ENCODE results near the gene NAA10. TPM values are rescaled to one million over a fixed set of nuclear protein-coding genes. Genes with fewer than 3 reads are reported as not detected.
"Not testable (repeated sequence)": the region's sequence is repeated elsewhere in the genome, so short reads cannot be mapped to it uniquely, and the experiment has no call there.

Gene NAA10
- 4.1 TPM for total RNA-seq (ENCODE audit: insufficient read depth, low replicate concordance)

DNA sequence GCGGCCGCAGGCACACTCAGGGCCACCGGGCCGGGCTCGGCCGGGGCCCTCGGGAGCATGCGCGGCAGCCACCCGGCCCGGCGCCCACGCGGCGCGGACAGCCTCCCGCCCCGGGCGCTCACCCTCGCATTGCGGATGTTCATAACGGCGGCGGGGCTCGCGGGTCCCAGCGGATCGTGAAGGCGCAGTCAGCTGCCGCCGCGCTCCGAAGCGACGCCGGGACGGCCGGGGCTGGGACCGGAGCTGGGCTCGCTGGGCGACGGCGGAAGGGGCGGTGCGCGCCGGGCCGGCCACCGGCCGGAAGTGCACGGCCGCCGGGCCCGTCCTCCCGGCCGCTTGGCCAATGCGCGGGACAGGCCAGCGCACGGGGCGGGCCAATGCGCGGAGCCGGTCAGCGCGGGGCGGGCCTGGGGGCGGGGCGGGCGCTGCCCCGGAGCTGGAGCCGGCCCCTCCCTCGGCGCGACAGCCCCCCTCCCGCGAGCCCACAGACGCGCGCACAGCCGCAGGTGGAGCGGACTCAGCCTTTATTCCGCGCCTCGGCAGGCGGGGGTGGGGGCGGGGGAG, at the start of gene NAA10:
NAA10 (minus strand) TSS at position 276 of the 564 bp plus-strand sequence; CDS start at position 143, 133 bp downstream.
- peak; percentile 74 for DNase-seq (ENCODE audit: low spot score)

DNA sequence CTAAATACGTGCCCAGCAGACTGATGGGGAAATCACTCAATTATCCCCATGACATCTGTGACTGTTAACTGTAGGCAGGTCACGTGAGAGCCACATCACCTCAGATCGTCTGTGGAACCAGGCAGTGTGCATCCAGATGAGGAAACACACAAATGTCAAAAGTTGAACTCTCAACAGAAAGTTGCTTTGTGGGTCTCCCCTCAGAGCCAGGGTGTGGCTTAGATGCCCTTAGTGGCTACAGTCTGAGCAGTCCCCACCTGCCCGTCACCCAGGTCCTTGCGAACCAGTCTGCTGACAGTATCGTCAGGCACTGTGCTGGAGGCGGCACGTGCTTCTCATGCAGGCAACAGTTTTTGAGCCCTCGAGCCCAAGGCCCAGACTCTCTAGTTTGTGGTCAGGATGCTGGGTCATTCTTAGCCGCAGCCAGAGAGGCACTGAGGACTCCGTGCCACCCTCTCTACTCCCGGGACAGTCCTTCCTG, 48.5 kb upstream of the NAA10 start:
- DNase-seq (ENCODE audit: low spot score), result no peak

DNA sequence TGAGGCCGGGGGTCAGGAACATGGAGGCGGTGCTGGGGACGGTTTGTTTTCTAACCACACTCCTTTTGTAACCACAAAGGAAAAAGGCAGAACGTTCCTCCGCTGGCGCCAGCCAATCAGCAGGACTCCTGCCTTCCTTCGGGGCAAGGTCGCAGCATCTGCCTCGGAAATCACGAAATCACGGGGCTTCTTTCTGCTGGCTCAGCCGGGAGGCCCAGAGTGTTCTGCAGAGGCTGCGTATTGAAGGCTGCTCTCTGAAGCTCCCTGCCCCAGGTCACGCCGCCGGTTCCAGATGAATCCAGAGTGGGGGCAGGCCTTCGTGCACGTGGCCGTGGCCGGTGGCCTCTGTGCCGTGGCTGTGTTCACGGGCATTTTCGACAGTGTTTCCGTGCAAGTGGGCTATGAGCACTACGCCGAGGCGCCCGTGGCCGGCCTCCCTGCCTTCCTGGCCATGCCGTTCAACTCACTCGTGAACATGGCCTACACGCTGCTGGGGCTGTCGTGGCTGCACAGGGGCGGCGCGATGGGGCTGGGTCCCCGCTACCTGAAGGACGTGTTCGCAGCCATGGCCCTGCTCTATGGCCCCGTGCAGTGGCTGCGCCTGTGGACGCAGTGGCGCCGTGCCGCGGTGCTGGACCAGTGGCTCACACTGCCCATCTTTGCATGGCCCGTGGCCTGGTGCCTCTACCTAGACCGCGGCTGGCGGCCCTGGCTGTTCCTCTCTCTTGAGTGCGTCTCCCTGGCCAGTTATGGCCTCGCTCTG, 47.1 kb upstream of the NAA10 start:
- no peak for DNase-seq (ENCODE audit: low spot score)

DNA sequence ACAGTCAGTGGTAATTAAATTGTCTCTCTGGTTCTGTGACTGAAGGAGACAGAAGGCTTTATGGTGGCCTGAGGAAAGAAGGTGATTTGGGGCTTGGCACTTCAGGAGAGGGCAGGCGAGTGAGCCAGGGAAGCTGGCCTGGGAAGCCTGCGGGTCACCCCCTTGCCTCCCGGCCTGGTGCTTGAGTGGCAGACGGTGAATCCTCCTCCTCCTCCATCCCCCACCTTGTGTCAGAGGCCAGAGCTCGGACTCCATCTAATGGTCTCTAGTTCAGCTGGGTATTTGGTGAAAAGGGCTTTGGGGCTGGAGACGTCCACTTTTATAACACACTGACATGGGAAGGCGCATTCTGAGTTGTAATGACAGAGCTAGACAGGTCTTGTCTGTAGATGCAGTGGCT, 46.4 kb upstream of the NAA10 start:
- no peak for DNase-seq (ENCODE audit: low spot score)

DNA sequence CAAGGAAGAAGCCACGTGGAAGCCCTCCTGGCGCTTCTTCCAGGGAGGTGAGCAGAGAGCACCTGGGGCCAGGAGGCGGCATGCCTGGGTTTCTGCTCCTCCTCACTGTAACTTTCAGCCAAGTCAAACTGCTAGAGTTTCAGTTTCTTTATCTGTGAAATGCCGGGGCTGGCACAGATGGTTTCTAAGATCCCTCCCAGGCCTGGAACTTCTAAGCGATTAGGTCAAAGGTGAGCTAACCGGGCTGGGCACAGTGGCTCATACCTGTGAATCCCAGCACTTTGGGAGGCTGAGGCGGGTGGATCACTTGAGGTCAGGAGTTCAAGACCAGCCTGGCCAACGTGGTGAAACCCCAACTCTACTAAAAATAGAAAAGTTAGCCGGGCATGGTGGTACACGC, 45.6 kb upstream of the NAA10 start:
- not testable (repeated sequence) for DNase-seq (ENCODE audit: low spot score)

DNA sequence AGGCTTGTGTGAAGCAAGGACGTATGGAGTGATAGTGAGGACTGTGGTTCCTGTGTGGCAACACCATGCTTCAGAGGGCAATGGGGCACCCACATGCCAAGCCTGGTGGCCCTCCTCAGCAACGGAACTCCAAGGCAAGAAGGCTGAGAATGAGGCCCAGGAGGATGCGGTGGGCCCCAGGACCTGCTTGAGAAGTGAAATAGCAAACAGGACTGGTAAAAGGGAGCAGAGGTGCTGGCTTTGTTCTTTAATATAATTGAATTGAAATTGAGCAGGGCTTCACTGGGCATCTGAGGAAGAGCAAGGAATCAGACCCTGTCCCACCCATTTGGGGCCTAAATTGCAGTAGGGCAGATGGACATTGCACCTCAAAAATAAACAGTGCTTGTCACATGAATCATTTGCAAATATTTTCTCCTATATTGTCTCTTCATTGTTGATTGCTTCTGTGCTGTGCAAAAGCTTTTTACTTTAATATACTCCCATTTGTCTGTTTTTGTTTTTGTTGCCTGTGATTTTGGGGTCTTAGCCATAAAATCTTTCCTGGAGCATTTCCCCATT, 40.0 kb upstream of the NAA10 start:
- no peak for DNase-seq (ENCODE audit: low spot score)

DNA sequence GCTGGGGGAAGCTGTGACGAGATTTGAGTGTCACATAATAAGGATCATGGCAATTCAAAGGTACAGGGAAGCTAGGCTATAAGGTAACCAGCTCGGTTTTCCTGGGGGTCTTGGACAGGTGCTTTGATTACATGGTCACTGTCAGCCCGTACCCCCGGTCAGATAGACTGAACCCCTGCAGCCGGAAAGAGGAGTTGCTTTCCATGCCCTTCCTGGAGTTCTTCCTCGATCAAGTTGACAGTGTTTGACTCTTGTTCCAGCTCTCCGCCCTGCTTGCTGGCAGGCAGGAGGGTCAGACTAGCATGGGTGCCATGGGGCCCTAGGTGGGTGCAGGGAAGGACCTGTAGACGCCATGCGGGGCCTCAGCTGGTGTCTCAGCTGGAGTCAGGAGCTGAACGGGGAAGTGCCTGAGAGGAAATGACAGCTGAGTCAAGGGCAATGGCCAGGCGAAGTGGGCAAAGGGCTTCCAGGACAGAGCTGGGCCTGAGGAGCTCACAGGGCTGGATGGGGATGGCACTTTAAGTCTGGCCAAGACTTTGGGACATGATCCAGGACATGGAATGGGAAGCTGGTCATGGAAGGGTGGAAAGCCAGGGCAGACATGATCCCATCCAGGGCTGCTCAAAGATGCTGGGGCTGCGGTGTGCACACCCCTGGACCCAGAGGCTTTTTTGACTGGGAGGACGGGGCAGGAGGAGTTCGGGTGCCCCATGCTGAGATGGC, 39.3 kb upstream of the NAA10 start:
- DNase-seq (ENCODE audit: low spot score), result no peak

DNA sequence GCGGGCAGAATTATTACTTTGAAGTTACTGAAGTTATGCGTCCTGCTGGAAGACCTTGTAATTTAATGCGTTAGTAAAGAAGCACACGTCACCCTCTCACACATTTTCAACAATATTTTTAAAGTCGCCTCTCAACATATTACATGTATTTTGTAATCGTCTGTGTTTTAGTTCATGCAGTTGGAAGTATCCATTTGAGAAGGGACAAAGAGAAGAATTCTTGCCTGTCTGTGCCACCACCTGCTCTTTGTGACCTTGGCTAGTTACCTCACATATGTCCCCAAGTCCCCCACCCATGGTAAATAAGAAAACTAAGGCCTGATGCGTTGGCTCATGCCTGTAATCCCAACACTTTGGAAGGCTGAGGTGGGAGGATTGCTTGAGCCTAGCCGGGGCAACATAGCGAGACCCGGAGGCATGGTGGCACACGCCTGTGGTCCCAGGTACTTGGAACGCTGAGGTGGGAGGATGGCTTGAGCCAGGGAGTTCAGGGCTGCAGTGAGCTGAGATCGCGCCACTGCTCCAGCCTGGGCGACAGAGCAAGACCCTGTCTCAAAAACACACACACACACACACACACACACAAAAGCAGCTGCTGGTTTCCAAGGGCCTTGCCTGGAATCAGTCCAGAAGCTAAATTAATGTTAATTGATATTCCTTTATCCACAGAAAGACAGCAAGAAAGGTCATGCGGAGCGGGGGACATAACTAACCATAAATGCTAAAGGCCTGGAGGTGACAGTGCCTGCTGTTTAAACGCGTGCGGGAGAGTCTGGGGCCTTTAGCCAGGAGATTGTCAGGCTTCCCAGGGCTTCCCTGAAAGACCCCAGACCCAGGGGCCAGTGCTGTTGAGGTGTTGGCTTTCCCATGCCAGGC, 38.5 kb upstream of the NAA10 start:
- DNase-seq (ENCODE audit: low spot score), result no peak

DNA sequence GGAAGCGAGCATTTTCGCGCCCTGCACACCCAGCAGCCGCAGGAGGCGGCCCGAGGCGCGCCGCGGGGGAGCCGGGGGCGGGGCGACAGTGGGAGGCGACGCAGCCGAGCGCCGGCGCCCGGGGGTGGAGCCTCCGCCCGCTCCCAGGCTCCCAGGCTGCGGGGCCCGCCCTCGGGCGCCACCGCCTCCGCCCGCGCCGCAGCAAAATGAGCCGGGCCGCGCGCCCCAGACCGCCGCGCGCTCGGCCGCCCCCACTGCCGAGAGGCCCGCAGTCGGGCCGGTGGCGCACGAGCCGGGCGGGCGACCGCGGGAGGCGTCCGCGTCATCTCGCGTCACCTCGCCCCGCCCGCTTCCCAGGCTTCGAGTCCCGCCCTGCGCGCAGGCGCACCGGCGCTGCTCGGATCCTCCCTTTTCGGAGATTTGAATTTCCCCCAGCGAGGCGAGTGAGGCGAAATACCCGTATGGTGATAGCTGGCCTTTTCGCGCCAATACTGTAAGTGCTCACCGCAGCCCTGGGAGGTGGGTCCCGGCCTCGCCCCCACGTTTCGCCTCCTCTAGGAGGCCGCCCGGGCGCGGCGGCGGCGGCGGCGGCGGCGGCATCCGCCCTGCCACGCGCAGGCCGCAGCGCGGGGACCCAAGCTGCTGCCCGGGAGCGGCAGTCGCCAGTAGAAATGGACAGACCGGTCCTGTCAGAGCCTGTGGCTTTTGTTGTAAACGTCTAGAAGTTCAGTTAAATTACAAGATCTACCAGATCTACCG, 37.7 kb upstream of the NAA10 start, which contains the start of gene TMEM187:
TMEM187 (plus strand) TSS at position 387 of the 759 bp plus-strand sequence. CDS start 9,309 bp downstream, outside the sequence.
- peak; percentile 91 for DNase-seq (ENCODE audit: low spot score)

DNA sequence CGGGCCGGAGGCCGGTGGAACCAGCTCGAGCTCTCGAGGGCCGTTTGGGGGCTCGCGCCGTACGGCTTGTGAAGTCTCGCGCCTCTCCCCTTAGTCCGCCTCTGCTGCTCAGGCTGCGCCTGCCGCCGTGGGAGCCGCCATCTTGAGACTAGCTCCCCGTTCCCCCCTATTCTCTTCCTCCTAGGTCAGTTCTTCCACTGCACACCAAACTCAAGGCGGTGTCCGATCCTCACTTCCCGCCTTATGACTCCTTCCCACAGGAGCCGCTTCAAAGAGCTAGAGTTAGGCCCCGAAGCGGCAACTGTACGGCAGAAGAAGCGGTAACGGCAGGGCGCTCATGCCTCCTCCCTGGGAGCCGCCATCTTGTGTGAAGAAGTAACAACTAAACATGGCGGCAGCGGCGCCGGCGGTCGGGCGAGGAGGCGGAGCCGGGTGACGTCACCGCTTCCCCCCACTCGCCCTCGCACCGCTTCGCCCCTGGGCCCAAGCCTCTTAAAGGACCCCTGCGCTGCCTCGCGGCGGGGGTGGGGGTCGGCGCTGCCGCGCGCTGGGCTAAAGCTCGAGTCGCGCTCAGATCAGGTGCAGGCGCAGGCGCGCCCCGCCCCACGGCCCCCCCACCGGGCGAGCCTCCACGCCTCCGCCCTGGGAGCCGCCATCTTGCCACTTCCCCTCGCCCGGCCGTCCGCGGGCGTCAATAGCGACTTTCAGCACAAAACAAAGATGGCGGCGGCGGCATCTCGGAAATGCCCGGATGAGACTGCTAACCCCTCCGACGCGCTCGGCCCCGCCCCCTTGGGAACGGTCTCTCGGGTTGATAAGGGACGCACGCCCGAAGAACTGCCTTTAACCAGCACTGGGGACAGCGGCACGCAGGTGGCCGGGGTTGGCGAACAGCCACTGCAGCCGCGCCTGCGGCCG, 36.9 kb upstream of the NAA10 start, which contains the start of gene HCFC1:
HCFC1 (minus strand) TSS at position 369 of the 918 bp plus-strand sequence. CDS start 978 bp downstream, outside the sequence.
- peak; percentile 94 for DNase-seq (ENCODE audit: low spot score)

DNA sequence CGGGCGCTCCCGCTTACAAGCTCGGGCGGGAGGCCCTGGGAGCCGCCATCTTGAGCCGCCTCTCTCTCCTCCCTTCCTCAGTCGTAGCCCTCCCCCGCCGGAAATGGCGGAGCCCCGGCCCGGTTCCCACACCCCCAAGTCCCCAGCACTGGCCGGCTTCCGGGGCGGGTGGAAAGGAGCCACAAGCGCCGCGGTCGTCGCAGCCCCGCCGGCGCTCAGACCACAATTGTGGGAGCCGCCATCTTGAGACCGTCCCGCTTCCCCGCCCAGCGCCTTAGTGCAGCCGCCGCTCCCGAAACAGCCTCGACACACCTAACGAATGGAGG, 36.2 kb upstream of the NAA10 start:
- peak; percentile 88 for DNase-seq (ENCODE audit: low spot score)

DNA sequence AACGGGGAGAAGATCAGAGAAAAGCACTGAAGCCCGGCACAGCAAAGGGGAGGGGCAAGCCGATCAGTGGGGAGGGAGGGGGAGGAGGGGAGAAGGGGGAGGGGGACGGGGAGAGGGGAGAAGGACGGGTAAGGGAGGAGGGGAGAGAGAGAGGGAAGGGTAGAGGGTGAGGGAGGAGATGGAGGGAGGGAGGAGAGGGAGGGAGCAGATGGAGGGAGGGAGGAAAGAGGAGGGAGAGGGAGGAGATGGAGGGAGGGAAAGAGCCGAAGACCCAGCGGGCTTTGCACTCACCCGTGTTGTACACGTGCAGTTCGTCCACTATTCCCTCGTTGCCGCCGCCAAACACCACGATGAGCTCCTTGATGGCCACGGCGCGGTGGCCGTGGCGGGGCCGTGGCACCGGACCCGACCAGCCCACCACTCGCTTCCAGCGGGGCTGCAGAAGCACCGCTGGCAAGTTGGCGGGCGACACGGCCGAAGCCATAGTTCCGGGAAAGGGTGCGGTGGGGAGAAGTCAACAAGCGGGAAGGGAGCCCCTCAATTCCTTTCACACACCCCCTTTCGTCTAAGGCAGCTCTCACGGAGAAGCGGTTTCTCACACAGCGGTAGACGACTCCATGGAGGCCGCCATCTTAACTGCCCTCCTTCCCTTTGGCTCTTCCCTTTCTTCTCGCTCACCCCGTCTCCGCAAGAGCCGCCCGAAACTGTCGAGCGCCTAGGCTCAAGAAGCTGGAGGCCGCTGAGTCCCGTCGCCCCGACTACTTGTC, 35.7 kb upstream of the NAA10 start:
- DNase-seq (ENCODE audit: low spot score), result peak; percentile 66

DNA sequence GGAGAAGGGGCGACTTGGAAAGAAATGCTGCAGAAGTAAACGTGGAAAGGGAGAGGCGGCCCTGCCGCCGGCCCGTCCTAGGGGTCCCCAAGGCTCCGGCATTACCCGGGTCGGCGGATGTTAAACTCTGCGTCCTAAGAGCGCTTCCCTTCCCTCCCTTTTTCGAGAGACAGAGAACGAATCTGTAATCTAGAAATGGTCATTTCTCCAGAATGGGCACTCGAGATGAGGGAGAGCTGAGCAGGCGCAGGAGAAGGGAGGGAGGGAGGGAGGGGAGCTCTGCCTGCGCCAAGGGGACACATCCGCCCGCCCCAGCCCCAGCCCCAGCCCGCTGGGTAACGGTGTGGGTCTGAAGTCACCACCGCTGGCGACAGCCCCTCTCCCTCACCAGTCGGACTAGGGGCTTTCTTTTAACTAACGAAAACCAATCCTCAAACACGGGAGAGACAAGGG, 35.1 kb upstream of the NAA10 start:
- DNase-seq (ENCODE audit: low spot score), result peak; percentile 59

DNA sequence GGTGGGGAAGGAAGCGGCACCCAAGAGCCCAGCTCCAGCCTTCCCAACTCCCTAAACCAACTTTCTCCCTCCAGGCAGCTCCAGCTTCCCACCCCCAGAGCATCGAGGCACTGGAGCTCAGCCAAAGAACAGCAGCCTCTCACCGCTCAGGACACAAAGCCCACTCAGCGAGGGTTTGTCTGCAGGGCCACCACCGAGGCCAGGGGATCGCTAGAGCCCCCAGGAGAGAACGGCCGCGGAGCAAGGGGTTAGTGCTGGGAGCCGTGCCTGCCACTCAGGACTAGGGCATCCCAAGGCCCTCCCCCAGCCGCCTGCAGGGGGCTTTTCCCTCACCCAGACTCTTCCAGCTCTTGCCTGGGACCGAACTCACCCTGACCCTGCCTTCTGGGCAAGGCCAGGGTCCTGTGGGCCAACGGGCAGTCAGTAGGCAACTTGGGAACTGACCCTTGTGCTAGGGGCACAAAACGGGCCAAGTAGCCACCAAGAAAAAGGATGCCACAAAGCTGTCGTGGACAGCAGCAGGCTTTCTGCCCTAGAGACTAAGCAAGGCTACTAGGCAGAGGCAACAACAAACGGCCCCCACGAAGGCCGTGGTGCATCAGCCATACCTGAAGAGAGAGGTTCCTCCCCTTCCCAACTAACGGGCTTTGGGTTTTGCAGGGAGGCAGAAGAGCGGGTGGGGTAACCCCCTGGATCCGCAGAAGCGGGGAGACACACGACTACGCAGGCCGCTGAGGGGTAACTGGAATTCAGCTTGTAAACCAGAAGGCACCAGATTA, 34.5 kb upstream of the NAA10 start:
- DNase-seq (ENCODE audit: low spot score), result no peak

DNA sequence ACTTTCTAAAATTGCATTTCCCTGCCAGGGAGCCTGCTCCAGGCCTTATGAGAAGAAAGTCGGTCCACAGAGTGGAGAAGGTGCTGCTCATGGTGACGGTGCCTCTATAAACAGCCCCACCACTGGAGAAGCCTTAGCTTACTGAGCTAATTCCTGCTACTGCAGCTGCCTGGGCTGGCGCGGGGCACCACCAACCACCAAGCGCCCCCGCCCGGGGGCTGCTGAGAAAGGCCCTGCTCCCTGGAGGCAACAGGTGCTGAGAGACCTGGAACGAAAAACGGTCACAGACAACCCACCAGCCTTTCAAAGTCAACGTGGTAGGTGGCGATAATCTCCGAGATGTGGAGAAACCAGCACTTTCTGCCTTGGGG, 33.9 kb upstream of the NAA10 start:
- no peak for DNase-seq (ENCODE audit: low spot score)

DNA sequence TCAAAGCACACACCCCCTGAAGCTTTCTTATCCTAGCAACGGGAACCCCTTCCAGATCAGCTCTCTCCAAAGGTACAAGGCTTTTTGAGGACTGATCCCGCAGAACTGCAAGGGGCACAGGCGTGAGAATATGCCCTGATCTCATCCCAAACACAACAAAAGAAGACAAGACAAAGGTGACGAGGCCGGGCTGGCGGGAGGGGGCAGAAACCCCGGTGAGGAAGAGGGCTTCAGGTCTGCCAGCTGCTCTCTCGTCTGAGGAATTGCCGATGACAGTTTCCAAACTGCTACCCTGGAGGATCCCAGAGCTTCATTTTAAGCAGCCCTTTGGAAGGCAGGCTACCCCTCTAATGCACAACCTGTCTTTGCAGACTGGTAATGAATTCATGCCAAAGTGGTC, 33.4 kb upstream of the NAA10 start:
- no peak for DNase-seq (ENCODE audit: low spot score)

DNA sequence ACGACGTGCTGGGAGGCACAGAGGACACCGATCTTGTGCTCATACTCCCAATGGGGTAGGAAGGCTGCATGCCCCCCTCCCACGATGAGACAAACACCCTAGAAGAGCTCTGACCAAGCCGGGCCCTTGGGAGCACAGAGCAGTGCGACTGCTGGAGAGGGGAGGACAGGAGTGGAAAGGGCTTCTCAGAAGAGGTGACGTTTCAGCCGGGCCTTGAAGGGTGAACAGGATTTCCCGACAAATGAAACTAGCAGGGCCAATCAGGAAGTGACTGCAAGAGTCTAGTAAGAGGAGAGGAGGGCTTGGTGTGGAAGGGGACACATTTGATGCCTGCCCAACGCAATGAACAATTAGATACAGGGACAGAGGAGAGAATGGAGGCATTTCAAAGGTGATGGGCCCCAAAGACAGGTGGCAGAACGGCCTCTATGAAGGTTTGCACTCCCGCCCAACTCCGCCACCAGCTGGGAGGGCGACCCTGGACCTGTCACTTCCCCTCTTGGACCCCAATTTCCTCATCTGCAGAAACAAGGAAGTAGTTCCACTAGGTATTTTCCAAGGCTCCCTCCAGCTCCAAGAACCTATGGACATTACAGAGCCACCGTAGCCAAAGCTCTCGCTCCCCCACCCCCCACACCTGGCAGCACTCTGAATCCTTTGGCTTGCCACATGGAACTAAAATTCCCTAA, 32.8 kb upstream of the NAA10 start:
- DNase-seq (ENCODE audit: low spot score), result no peak
